Lower lobe of right lung (tissue), 2 donors: ENCODE results near the gene TLCD2. TPM values are rescaled to one million over a fixed set of nuclear protein-coding genes. Genes with fewer than 3 reads are reported as not detected.
A peak's percentile ranks its signal among the peaks of the same experiment; 100 is the strongest.
"Not testable (repeated sequence)": the region's sequence is repeated elsewhere in the genome, so short reads cannot be mapped to it uniquely, and the experiment has no call there.

Experiments used
- ATAC-seq, 2 donors: fragments of 200-7000 bp; cut with Tn5 transposase; one replicate each; pipeline ENCODE4 v1.9.1; 2020 to 2022; ENCODE audit warnings: mild to moderate bottlenecking in 2 of 2, moderate library complexity in 2 of 2
- DNase-seq: peaks from one replicate; pipeline ENCODE4 v3.0.0-alpha.2; 2020
- H3K27ac ChIP-seq: fragments of 200-600 bp; one replicate; pipeline ENCODE4 v1.8.0; 2022
- H3K27me3 ChIP-seq: fragments of 200-600 bp; one replicate; pipeline ENCODE4 v1.8.0; 2022; ENCODE audit warnings: low read depth
- H3K36me3 ChIP-seq: fragments of 200-600 bp; one replicate; pipeline ENCODE4 v1.8.0; 2022; ENCODE audit warnings: mild to moderate bottlenecking
- H3K4me1 ChIP-seq: fragments of 200-600 bp; one replicate; pipeline ENCODE4 v1.8.0; 2022
- H3K4me3 ChIP-seq: fragments of 200-600 bp; one replicate; pipeline ENCODE4 v1.8.0; 2022; ENCODE audit warnings: mild to moderate bottlenecking
- H3K9me3 ChIP-seq: fragments of 200-600 bp; one replicate; pipeline ENCODE4 v1.8.0; 2022
- CTCF ChIP-seq: fragments of 200-600 bp; IDR thresholded peaks from one replicate; pipeline ENCODE4 v1.8.0; 2022; ENCODE audit warnings: antibody characterized with exemption, mild to moderate bottlenecking
- intact Hi-C: fragments of 100-400 bp; cut with DNase I; formaldehyde crosslinking; loops from one replicate; pipeline ENCODE4 v1.11.0; 2022
- total RNA-seq: library from RNA; stranded (reverse); fragmentation: NEBNext Ultra II Directional; extraction: Animal tissue kit (Norgen Biotek cat#: 25700); gene quantifications from one replicate; pipeline ENCODE4 v1.2.1, GENCODE V29; 2021
- donor health status: DM: no; HTN: yes; CAD: no; lungs with severe emphysema.

TLCD2 gene
- total RNA-seq, 1 donor from 2014 or later = 13.4 TPM

DNA sequence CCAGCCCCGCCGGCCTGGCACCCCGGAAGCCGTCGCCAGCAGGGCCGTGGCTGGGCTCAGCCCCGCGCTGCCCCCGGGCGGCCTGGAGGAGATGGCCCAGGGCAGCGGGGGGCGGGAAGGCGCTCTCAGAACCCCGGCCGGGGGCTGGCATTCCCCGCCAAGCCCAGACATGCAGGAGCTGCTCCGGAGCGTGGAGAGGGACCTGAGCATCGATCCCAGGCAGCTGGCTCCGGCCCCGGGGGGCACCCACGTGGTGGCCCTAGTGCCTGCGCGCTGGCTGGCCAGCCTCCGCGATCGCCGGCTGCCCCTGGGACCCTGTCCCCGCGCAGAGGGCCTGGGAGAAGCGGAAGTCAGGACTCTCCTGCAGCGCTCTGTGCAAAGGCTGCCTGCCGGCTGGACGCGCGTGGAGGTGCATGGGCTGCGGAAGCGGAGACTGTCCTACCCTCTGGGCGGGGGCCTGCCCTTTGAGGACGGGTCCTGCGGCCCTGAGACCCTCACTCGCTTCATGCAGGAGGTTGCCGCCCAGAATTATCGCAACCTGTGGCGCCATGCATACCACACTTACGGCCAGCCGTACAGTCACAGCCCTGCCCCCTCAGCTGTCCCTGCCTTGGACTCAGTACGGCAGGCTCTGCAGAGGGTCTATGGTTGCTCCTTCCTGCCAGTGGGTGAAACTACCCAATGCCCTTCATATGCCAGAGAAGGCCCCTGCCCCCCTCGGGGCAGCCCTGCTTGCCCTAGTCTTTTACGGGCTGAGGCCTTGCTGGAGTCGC lies 14.9 kb upstream of the TLCD2 start:
- Histone ChIP-seq H3K4me1 (peaks cover 76% of the 10 kb centered on the region), H3K9me3 (no peaks in the 10 kb centered on the region), H3K4me3 (peak overlapping the region; percentile 80), H3K27me3 (no peaks in the 10 kb centered on the region), H3K36me3 (peaks cover 37% of the 10 kb centered on the region), H3K27ac (peak overlapping the region; percentile 94)
- intact Hi-C loops = loop anchor here (5.0 kb wide), 1 partner anchor 57 kb away; no protein-coding TSS in a partner anchor
- DNase-seq (peak; percentile 72), ATAC-seq (peak; percentile 69 to 73)
- no peak for TF ChIP-seq CTCF

DNA sequence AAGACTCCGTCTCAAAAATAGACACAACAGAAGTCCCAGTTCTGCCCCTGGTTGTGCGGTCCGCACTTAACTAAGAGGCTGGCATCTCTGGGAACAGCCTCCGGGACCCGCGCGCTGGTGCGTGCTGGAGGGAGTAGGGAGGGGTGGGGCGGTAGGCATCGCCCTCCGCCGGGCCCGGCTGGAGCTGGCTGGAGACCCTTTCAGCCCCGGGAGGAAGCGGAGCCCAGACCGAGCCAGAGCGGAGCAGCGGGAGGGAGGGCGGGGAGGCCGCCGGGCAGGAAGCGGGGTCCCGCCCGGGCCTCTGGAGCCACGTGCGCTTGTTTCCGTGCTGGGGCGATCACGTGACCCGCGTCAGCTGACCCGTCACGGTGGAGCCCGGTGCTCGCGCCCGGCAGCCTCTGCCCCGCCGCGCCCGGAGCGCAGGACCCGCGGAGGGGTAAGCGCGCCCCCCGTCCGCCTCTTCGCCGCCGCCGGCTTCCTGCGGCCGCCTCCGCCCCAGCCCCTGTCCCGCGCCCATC lies 14.2 kb upstream of the TLCD2 start, which contains the start of gene WDR81:
TSS of gene WDR81 (plus strand) at position 354 of the 518 bp plus-strand sequence. CDS start 256 bp downstream, outside the sequence.
- H3K4me1 ChIP-seq = peaks cover 71% of the 10 kb centered on the region
- intact Hi-C loops = loop anchor here (5.0 kb wide), 1 partner anchor 58 kb away; no protein-coding TSS in a partner anchor
- peak within 1 kb of the TSS; percentile 80 for H3K4me3 ChIP-seq

GRCh38 chr17:1722022-1722421 lies 11.8 kb upstream of the TLCD2 start:
- not testable (repeated sequence) for DNase-seq, H3K27ac ChIP-seq, H3K27me3 ChIP-seq, H3K4me3 ChIP-seq, ATAC-seq, H3K9me3 ChIP-seq
- intact Hi-C loops = loop anchor here (5.0 kb wide), 1 partner anchor 60 kb away; no protein-coding TSS in a partner anchor
- Histone ChIP-seq H3K4me1 (peaks cover 62% of the 10 kb centered on the region), H3K36me3 (peaks cover 12% of the 10 kb centered on the region)

More for the DNA sequence above, 14.2 kb upstream of the TLCD2 start, which contains the start of gene WDR81:
- TF ChIP-seq CTCF = no peak
- DNase-seq = peak; percentile 97
- ATAC-seq = peak; percentile 88 to 91
- H3K36me3 ChIP-seq = peaks cover 32% of the 10 kb centered on the region
- peak within 1 kb of the TSS; percentile 94 for H3K27ac ChIP-seq
- no peaks in the 10 kb centered on the region for H3K9me3 ChIP-seq
- no peaks in the 10 kb centered on the region for H3K27me3 ChIP-seq

DNA sequence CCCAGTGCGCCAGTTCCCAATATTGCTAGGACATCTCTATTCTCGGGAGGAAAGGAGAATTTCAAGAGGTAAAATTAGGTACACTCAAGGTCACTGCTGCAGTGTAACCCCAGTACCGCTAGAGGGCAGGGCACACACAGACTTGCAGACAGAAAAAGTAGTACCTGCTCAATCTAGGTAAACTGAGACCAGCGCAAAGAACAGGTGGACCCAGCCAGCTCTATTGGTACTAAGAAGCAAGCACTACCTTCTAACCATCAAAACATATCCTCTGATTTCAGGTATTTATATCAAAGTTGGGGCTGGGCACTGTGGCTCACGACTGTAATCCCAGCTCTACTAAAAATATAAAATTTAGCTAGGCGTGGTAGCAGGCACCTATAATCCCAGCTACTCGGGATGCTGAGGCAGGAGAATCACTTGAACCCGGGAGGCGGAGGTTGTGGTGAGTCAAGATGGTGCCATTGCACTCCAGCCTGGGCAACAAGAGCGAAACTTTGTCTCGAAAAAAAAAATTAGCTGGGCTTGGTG lies 10.7 kb upstream of the TLCD2 start:
- no peak overlapping the region for H3K4me3 ChIP-seq
- peak; percentile 71 for DNase-seq
- no peak for ATAC-seq
- no peak overlapping the region for H3K27ac ChIP-seq
- intact Hi-C loops = loop anchor here (5.0 kb wide), 1 partner anchor 61 kb away; no protein-coding TSS in a partner anchor
- H3K27me3 ChIP-seq = no peaks in the 10 kb centered on the region
- peaks cover under 1% of the 10 kb centered on the region for H3K36me3 ChIP-seq
- peak; percentile 95 for TF ChIP-seq CTCF
- H3K9me3 ChIP-seq = no peaks in the 10 kb centered on the region
- H3K4me1 ChIP-seq = peaks cover 51% of the 10 kb centered on the region

DNA sequence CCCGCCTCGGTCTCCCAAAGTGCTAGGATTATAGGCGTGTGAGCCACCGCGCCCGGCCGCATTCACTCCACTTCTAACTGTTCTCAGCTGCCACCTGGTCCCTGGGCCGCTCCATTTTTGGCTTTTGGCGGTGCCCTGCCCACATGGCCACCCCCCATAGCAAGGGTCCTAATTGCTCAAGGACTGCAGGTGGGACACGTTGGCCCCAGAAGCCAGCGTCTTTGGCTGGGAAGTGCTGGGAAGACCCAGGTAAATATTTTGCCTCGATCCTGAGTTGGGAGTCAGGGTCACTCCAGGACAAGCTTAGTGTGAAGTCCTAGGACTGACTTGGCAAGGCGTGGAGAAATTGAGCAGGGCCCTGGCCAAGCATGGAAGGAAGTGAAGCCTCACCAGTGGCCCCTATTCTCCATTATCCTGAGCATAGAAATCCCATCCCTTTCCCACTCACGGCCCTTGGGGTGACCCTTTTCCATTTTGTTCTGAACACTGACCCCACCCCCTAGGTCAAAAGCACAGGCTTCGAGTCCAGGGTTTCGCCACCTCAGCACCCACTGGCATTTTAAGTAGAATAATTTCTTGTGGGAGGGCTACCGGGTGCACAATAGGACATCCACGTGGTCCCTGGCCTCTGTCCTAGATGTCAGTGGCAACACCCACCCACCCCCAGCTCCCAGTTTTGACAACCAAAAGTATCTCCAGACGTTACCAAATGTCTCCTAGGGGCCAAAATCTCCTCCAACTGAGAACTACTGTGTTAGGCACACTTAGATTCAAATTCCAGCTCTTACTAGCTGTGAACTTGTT lies 8.4 kb upstream of the TLCD2 start:
- H3K4me1 ChIP-seq = peaks cover 53% of the 10 kb centered on the region
- intact Hi-C loops = no loop called here
- H3K4me3 ChIP-seq = peak overlapping the region; percentile 82
- DNase-seq = no peak
- H3K36me3 ChIP-seq = peaks cover 6% of the 10 kb centered on the region
- H3K9me3 ChIP-seq = no peaks in the 10 kb centered on the region
- no peak for ATAC-seq
- no peak for TF ChIP-seq CTCF
- H3K27me3 ChIP-seq = no peaks in the 10 kb centered on the region
- peak overlapping the region; percentile 99 for H3K27ac ChIP-seq
